AG04450 (cell line): ENCODE results near the gene HIVEP3. TPM values are rescaled to one million over a fixed set of nuclear protein-coding genes. Genes with fewer than 3 reads are reported as not detected.

ENCODE experiments used
- CTCF ChIA-PET: fragments of 300-600, 350-600 bp; formaldehyde crosslinking; extraction: SDS; loops from one replicate; lab custom pipeline; 2022; ENCODE audit warnings: antibody characterized with exemption, inconsistent platforms; lab: Charles Lee
- POLR2A ChIA-PET: fragments of 350-600 bp; formaldehyde crosslinking; extraction: SDS; loops from one replicate; lab custom pipeline; 2021; ENCODE audit warnings: antibody characterized with exemption, inconsistent platforms; lab: Yijun Ruan, JAX
- DNase-seq: peaks from one replicate; pipeline ENCODE4 v3.0.0-alpha.2; 2011; ENCODE audit warnings: low read depth, low spot score
- H3K27ac ChIP-seq: one replicate; pipeline ENCODE4 v1.5.1; 2012; ENCODE audit warnings: low read depth, low read length, control low read depth
- H3K27me3 ChIP-seq: one replicate; pipeline ENCODE4 v1.6.0; 2012; ENCODE audit warnings: low read length; ENCODE audit not compliant: control insufficient read depth, insufficient read depth
- H3K4me3 ChIP-seq: 2 replicates; pipeline ENCODE4 v1.5.1; 2011; ENCODE audit warnings: mild to moderate bottlenecking, low read depth, low read length, control low read depth
- H3K9me3 ChIP-seq: 2 replicates; pipeline ENCODE4 v1.5.1; 2012; ENCODE audit warnings: low read length; ENCODE audit not compliant: control insufficient read depth, insufficient read depth
- polyA plus RNA-seq: library from polyadenylated mRNA; depleted of rRNA; stranded (reverse); fragments of >200 nt; gene quantifications from 2 replicates; pipeline ENCODE4 v1.2.3, GENCODE V29; 2011
- TF ChIP-seq, protein P1 (sequence below): IDR thresholded peaks from 2 replicates; pipeline ENCODE4 v1.5.1; 2011; ENCODE audit warnings: low read depth, low read length, control low read depth, inconsistent platforms

HIVEP3 gene
- polyA plus RNA-seq, 1 experiment = 4.8 TPM

DNA sequence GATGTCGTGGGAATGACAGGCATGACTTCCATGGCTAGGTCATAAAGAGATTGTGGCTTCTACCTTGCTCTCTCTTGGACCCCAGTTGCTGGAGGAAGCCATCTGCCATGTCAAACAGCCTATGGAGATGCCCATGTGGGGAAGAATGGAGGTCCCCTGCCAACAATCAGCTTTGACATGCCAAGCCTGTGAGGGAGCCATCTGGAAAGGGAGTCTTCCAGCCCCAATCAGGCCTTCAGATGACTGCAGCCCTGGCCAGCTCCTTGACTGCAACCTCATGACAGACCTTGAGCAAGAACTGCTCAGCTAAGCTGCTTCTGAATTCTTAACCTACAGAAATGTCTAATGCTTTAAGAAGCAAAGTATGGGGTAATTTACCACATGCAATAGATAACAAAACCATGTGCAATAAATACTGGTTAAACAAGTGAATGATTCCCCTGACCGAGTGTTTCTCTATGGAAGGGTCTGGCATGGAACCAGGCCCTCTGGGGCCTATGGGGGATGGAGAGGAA, 187.1 kb downstream of the HIVEP3 start:
- DNase-seq = no peak
- no peaks in the 10 kb centered on the region for H3K27me3 ChIP-seq
- TF ChIP-seq, protein P1, sequence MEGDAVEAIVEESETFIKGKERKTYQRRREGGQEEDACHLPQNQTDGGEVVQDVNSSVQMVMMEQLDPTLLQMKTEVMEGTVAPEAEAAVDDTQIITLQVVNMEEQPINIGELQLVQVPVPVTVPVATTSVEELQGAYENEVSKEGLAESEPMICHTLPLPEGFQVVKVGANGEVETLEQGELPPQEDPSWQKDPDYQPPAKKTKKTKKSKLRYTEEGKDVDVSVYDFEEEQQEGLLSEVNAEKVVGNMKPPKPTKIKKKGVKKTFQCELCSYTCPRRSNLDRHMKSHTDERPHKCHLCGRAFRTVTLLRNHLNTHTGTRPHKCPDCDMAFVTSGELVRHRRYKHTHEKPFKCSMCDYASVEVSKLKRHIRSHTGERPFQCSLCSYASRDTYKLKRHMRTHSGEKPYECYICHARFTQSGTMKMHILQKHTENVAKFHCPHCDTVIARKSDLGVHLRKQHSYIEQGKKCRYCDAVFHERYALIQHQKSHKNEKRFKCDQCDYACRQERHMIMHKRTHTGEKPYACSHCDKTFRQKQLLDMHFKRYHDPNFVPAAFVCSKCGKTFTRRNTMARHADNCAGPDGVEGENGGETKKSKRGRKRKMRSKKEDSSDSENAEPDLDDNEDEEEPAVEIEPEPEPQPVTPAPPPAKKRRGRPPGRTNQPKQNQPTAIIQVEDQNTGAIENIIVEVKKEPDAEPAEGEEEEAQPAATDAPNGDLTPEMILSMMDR = no peak
- no peak overlapping the region for H3K4me3 ChIP-seq
- POLR2A ChIA-PET = no interaction called here
- H3K9me3 ChIP-seq = peaks cover 7% of the 10 kb centered on the region
- H3K27ac ChIP-seq = no peak overlapping the region
- CTCF ChIA-PET = no interaction called here

DNA sequence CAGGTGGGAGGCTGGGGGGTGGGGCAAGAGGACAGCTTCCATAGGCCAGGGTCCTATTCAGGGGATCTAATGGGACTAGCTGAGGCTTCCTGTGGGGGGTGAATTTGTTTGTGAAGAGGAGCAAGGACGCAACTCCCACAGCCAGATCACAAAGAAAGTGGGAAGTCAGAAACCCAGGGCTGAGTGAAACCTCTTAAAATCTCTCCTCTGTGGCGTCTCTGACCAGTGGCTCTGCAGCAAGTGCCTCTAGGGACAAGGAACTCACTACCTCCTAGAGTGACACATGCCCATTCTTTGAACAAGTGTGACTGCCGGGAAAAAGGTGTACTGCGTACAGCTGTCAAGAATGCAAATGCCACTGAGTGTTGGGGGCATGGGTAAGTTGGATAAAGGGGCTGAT, 187.9 kb downstream of the HIVEP3 start:
- ChIA-PET POLR2A (no interaction called here), CTCF (no interaction called here)
- Histone ChIP-seq H3K4me3 (no peak overlapping the region), H3K9me3 (peaks cover 7% of the 10 kb centered on the region), H3K27ac (no peak overlapping the region), H3K27me3 (no peaks in the 10 kb centered on the region)
- TF ChIP-seq, protein P1 = no peak
- DNase-seq = no peak

DNA sequence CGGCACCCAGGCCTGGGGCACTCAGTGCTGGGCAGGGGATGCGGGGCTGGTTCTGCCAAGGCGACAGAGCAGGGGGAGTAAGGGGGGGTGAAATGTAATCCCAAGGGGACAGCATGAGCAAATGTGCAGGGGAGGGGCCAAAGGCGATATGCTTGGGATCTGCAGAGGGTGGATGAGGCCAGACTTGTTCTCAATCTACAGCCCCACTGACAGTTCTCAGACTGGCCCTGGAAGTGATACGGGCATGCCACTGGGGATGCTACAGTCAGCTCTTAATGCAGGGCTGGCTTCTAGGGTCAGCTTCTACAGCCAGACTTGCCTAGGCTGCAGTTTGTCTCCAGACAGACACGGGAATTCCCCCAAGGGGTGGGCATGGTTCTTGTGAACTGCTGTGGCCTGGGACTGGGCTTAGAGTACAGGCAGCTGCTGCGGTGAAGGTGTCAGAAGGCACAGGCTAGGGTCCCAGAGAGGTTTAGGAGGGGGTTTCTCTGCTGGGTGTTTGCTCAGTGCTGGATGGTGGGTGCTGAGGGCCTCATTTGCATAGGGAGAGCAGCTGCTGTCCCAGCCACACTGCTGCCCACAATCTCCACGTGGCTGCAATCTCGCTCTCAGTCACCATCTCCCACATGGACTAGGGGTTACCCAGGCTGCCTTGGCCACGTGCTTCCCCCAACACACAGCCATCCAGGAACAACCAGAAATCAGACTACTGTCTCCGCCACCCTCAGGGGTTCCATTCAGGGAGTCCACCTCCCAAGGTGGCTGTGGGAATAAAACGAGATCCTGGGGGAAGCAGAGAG, 190.1 kb downstream of the HIVEP3 start:
- peaks cover 7% of the 10 kb centered on the region for H3K9me3 ChIP-seq
- ChIA-PET CTCF (no interaction called here), POLR2A (no interaction called here)
- H3K27me3 ChIP-seq = no peaks in the 10 kb centered on the region
- no peak overlapping the region for H3K27ac ChIP-seq
- no peak for DNase-seq
- TF ChIP-seq, protein P1 = no peak
- H3K4me3 ChIP-seq = no peak overlapping the region

DNA sequence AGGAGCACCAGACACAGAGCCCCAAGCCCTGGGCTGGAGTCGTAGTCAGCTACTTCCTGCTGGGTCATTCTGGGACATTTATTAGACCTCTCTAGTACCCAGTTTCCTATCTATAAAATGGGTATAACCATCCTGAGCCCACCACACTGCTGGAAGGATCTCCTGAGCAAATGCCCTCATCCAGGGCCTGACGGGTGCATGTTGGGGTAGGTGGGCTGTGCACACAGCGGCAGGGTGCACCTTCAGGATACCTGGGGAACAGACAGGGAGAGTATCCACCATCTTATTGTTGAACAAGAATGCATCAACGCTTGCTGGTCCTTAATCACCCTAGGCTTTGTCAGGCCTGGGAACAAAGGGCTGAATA, 191.0 kb downstream of the HIVEP3 start:
- H3K4me3 ChIP-seq = no peak overlapping the region
- TF ChIP-seq, protein P1 = no peak
- ChIA-PET CTCF (no interaction called here), POLR2A (interaction anchor here (0.9 kb wide), 1 partner anchor 12 kb away, joined by 3 read pairs; no protein-coding TSS in a partner anchor)
- H3K9me3 ChIP-seq = peaks cover 7% of the 10 kb centered on the region
- H3K27me3 ChIP-seq = no peaks in the 10 kb centered on the region
- no peak for DNase-seq
- no peak overlapping the region for H3K27ac ChIP-seq
